A549 (cell line): Measurements from ENCODE around the gene CSTPP1.

ENCODE experiments used
- CBX2 ChIP-seq: fragments of 200-600 bp; sonication (generic); IDR thresholded peaks from 2 replicates; pipeline ENCODE4 v1.6.1; 2016; ENCODE audit warnings: low read depth, mild to moderate bottlenecking, borderline replicate concordance
- CTCF ChIP-seq: fragments of >200 bp; sonication (Bioruptor Twin); formaldehyde crosslinking; IDR thresholded peaks from 3 replicates; pipeline ENCODE4 v1.5.1; 2016

GRCh38 chr11:47051217-47051616 is 114.7 kb downstream of the CSTPP1 start:
- TF ChIP-seq CBX2 (no peak), CTCF (no peak)
